Neural cell (in vitro differentiated cells): ENCODE results near the gene FAM98B.

Experiments
- CTCF ChIP-seq: fragments of 450-650 bp; IDR thresholded peaks from 2 replicates; pipeline ENCODE4 v1.5.1; 2014; ENCODE audit warnings: antibody characterized with exemption, mild to moderate bottlenecking, moderate library complexity; ENCODE audit not compliant: poor library complexity, severe bottlenecking
- POLR2AphosphoS5 ChIP-seq: IDR thresholded peaks from 2 replicates; pipeline ENCODE4 v1.6.1; 2012

DNA sequence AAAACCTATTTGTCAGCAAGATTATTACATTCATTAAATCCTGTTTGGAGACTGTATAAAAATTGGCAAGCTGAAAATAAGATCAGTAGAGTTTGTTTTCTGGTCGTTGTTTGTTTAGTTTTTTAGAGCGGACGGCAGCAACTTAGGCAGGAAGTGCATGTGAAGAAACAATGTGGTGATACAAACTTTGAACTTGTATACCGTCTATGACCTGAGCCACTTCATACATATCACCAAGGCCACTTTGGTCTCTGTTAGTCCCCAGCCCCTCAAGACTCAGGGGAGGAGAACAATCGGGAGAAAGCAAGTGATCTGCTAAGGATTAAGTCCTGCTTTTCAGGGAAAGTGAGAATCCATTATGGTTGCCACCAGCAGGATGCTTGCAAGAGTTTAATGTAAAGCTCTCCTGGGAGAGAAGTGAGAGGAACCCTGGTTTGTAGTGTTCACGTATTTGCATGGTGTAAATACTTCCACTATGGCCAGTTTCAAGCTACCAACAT lies 79.5 kb downstream of the FAM98B start:
- TF ChIP-seq CTCF (no peak), POLR2AphosphoS5 (no peak)
